Trophoblast cell (in vitro differentiated cells and primary cell): Measurements from ENCODE around the gene TMEM41B.

Experiments
- DNase-seq, 2 donors: peaks; one replicate each; pipeline ENCODE4 v3.0.0-alpha.2; 2016
- H2AFZ ChIP-seq: 2 replicates; pipeline ENCODE4 v1.6.1; 2013; ENCODE audit warnings: low read length, moderate library complexity, mild to moderate bottlenecking; ENCODE audit not compliant: insufficient read depth, poor library complexity
- H2AK5ac ChIP-seq: 2 replicates; pipeline ENCODE4 v1.6.1; 2013; ENCODE audit warnings: mild to moderate bottlenecking, low read length
- H2BK120ac ChIP-seq: 2 replicates; pipeline ENCODE4 v1.6.1; 2013; ENCODE audit warnings: low read length, mild to moderate bottlenecking, moderate library complexity; ENCODE audit not compliant: insufficient read depth, poor library complexity
- H2BK12ac ChIP-seq: 2 replicates; pipeline ENCODE4 v1.6.1; 2013; ENCODE audit warnings: mild to moderate bottlenecking, low read length, moderate library complexity
- H2BK5ac ChIP-seq: 2 replicates; pipeline ENCODE4 v1.6.1; 2013; ENCODE audit warnings: low read length, low read depth, moderate library complexity, mild to moderate bottlenecking; ENCODE audit not compliant: poor library complexity
- H3K14ac ChIP-seq: 2 replicates; pipeline ENCODE4 v1.6.1; 2013; ENCODE audit warnings: mild to moderate bottlenecking, low read length
- H3K18ac ChIP-seq: 2 replicates; pipeline ENCODE4 v1.6.1; 2013; ENCODE audit warnings: mild to moderate bottlenecking, low read length
- H3K23ac ChIP-seq: 2 replicates; pipeline ENCODE4 v1.6.1; 2013; ENCODE audit warnings: low read length
- H3K27ac ChIP-seq: 2 replicates; pipeline ENCODE4 v1.5.1; 2013; ENCODE audit warnings: low read depth, mild to moderate bottlenecking, inconsistent platforms, low read length, moderate library complexity
- H3K27me3 ChIP-seq: 2 replicates; pipeline ENCODE4 v1.6.1; 2013; ENCODE audit warnings: inconsistent platforms, mild to moderate bottlenecking, low read length, moderate library complexity; ENCODE audit not compliant: insufficient read depth
- H3K36me3 ChIP-seq, 2 experiments: 1 replicate in 1 of 2; 2 replicates in 1 of 2; pipeline ENCODE4 v1.6.1; 2013; ENCODE audit warnings: low read length in 2 of 2, mild to moderate bottlenecking in 2 of 2, moderate library complexity in 1 of 2; ENCODE audit not compliant: insufficient read depth in 2 of 2, control insufficient read depth in 1 of 2
- H3K4ac ChIP-seq: 2 replicates; pipeline ENCODE4 v1.6.1; 2013; ENCODE audit warnings: low read depth, mild to moderate bottlenecking, low read length, moderate library complexity
- H3K4me1 ChIP-seq, 2 experiments: 1 replicate in 1 of 2; 2 replicates in 1 of 2; pipeline ENCODE4 v1.6.1; 2013; ENCODE audit warnings: low read length in 2 of 2, mild to moderate bottlenecking in 2 of 2, moderate library complexity in 1 of 2; ENCODE audit not compliant: insufficient read depth in 2 of 2, control insufficient read depth in 1 of 2
- H3K4me2 ChIP-seq: 2 replicates; pipeline ENCODE4 v1.6.1; 2013; ENCODE audit warnings: inconsistent platforms, mild to moderate bottlenecking, low read length, moderate library complexity
- H3K4me3 ChIP-seq: 2 replicates; pipeline ENCODE4 v1.5.1; 2013; ENCODE audit warnings: mild to moderate bottlenecking, low read depth, low read length, inconsistent platforms
- H3K79me1 ChIP-seq: one replicate; pipeline ENCODE4 v1.6.1; 2013; ENCODE audit warnings: low read length
- H3K79me2 ChIP-seq: 2 replicates; pipeline ENCODE4 v1.6.1; 2013; ENCODE audit warnings: low read length, mild to moderate bottlenecking; ENCODE audit not compliant: control insufficient read depth, insufficient read depth, poor library complexity
- H3K9ac ChIP-seq: 2 replicates; pipeline ENCODE4 v1.6.1; 2013; ENCODE audit warnings: mild to moderate bottlenecking, low read length
- H3K9me3 ChIP-seq: 2 replicates; pipeline ENCODE4 v1.6.1; 2013; ENCODE audit warnings: low read depth, mild to moderate bottlenecking, control low read depth, inconsistent platforms, low read length; ENCODE audit not compliant: insufficient read depth
- H4K12ac ChIP-seq: 2 replicates; pipeline ENCODE4 v1.6.1; 2013; ENCODE audit warnings: low read depth, mild to moderate bottlenecking, low read length, moderate library complexity
- H4K8ac ChIP-seq: 2 replicates; pipeline ENCODE4 v1.6.1; 2013; ENCODE audit warnings: low read depth, mild to moderate bottlenecking, low read length, moderate library complexity
- H4K91ac ChIP-seq: one replicate; pipeline ENCODE4 v1.6.1; 2013; ENCODE audit warnings: low read depth, mild to moderate bottlenecking, low read length, moderate library complexity
- WGBS: extraction: QIAGEN DNeasy Blood & Tissue Kit; methylation state at CpG from one replicate; pipeline ENCODE4 v1.1.7; 2013; ENCODE audit warnings: missing lambda C conversion rate; ENCODE audit not compliant: insufficient read length, insufficient coverage; ENCODE audit errors: extremely low coverage; 5-methylcytosine and 5-hydroxymethylcytosine counted together

Gene TMEM41B

GRCh38 chr11:9269492-9270013 lies 44.8 kb downstream of the TMEM41B start:
- H3K36me3 ChIP-seq = no peaks in the 10 kb centered on the region
- no peak overlapping the region for H2BK120ac ChIP-seq
- no peak for DNase-seq
- no peak overlapping the region for H3K27ac ChIP-seq
- no peak overlapping the region for H3K4me2 ChIP-seq
- H3K79me1 ChIP-seq = peaks cover 7% of the 10 kb centered on the region
- no CpG with 5 or more reads among the region's 2 CpGs for WGBS
- no peak overlapping the region for H2AK5ac ChIP-seq
- no peaks in the 10 kb centered on the region for H3K4me1 ChIP-seq
- H3K4me3 ChIP-seq = no peak overlapping the region
- H3K79me2 ChIP-seq = peaks cover 6% of the 10 kb centered on the region
- H3K4ac ChIP-seq = no peak overlapping the region
- H3K23ac ChIP-seq = no peak overlapping the region
- no peak overlapping the region for H3K18ac ChIP-seq
- H4K12ac ChIP-seq = no peak overlapping the region
- H2BK5ac ChIP-seq = no peak overlapping the region
- H4K91ac ChIP-seq = no peak overlapping the region
- H3K9me3 ChIP-seq = no peaks in the 10 kb centered on the region
- no peak overlapping the region for H4K8ac ChIP-seq
- no peaks in the 10 kb centered on the region for H3K27me3 ChIP-seq
- no peak overlapping the region for H3K14ac ChIP-seq
- no peak overlapping the region for H3K9ac ChIP-seq
- no peak overlapping the region for H2AFZ ChIP-seq
- H2BK12ac ChIP-seq = no peak overlapping the region

- no peak overlapping the region for H2BK120ac ChIP-seq
- H3K79me2 ChIP-seq = peaks cover 11% of the 10 kb centered on the region
- no peak overlapping the region for H3K27ac ChIP-seq
- no peak for DNase-seq
- no peak overlapping the region for H3K9ac ChIP-seq
- H3K4ac ChIP-seq = no peak overlapping the region
- no peak overlapping the region for H3K4me3 ChIP-seq
- no peak overlapping the region for H4K12ac ChIP-seq
- H3K4me2 ChIP-seq = no peak overlapping the region
- H3K79me1 ChIP-seq = peaks cover 10% of the 10 kb centered on the region
- H2BK5ac ChIP-seq = no peak overlapping the region
- H3K23ac ChIP-seq = no peak overlapping the region
- no peaks in the 10 kb centered on the region for H3K36me3 ChIP-seq
- H3K9me3 ChIP-seq = no peaks in the 10 kb centered on the region
- no peaks in the 10 kb centered on the region for H3K27me3 ChIP-seq
- no CpG with 5 or more reads among the region's 4 CpGs for WGBS
- H3K14ac ChIP-seq = no peak overlapping the region
- H3K4me1 ChIP-seq = peaks cover 0 to 3% of the 10 kb centered on the region in 2 experiments
- no peak overlapping the region for H2AK5ac ChIP-seq
- H3K18ac ChIP-seq = no peak overlapping the region
- H4K91ac ChIP-seq = no peak overlapping the region
- H4K8ac ChIP-seq = no peak overlapping the region
- no peak overlapping the region for H2AFZ ChIP-seq
- no peak overlapping the region for H2BK12ac ChIP-seq
These were observed 46.7 kb downstream of the TMEM41B start for GRCh38 chr11:9267680-9268079.

GRCh38 chr11:9266926-9267325 lies 47.5 kb downstream of the TMEM41B start:
- DNase-seq = no peak
- H3K23ac ChIP-seq = no peak overlapping the region
- H3K9ac ChIP-seq = no peak overlapping the region
- no peak overlapping the region for H3K4me2 ChIP-seq
- no peak overlapping the region for H2AFZ ChIP-seq
- H2BK5ac ChIP-seq = no peak overlapping the region
- no peak overlapping the region for H4K12ac ChIP-seq
- no peak overlapping the region for H4K91ac ChIP-seq
- H3K27ac ChIP-seq = no peak overlapping the region
- H2BK12ac ChIP-seq = no peak overlapping the region
- H2AK5ac ChIP-seq = no peak overlapping the region
- H3K4me1 ChIP-seq = peaks cover 0 to 3% of the 10 kb centered on the region in 2 experiments
- H4K8ac ChIP-seq = no peak overlapping the region
- H3K79me2 ChIP-seq = peaks cover 11% of the 10 kb centered on the region
- H3K18ac ChIP-seq = no peak overlapping the region
- H3K4ac ChIP-seq = no peak overlapping the region
- H3K79me1 ChIP-seq = peaks cover 10% of the 10 kb centered on the region
- H2BK120ac ChIP-seq = no peak overlapping the region
- no peaks in the 10 kb centered on the region for H3K27me3 ChIP-seq
- H3K9me3 ChIP-seq = no peaks in the 10 kb centered on the region
- H3K4me3 ChIP-seq = no peak overlapping the region
- H3K36me3 ChIP-seq = no peaks in the 10 kb centered on the region
- H3K14ac ChIP-seq = no peak overlapping the region
- WGBS = no CpG with 5 or more reads among the region's 8 CpGs

GRCh38 chr11:9266132-9266736 lies 48.2 kb downstream of the TMEM41B start:
- Histone ChIP-seq H2BK5ac (no peak overlapping the region), H3K23ac (no peak overlapping the region), H2BK12ac (peak overlapping the region; percentile 1), H4K91ac (no peak overlapping the region), H3K4me3 (no peak overlapping the region), H3K18ac (no peak overlapping the region), H3K9me3 (no peaks in the 10 kb centered on the region), H3K79me1 (peaks cover 10% of the 10 kb centered on the region), H3K9ac (no peak overlapping the region), H4K12ac (no peak overlapping the region), H3K27ac (no peak overlapping the region), H3K4ac (no peak overlapping the region), H2BK120ac (no peak overlapping the region), H3K4me1 (peaks cover 3 to 4% of the 10 kb centered on the region in 2 experiments), H3K27me3 (no peaks in the 10 kb centered on the region), H3K14ac (no peak overlapping the region), H3K79me2 (peaks cover 11% of the 10 kb centered on the region), H2AK5ac (no peak overlapping the region), H2AFZ (no peak overlapping the region), H3K36me3 (no peaks in the 10 kb centered on the region), H4K8ac (no peak overlapping the region), H3K4me2 (peak overlapping the region; percentile 76)
- no CpG with 5 or more reads among the region's 13 CpGs for WGBS
- DNase-seq = no peak
